Raji (cell line): ENCODE results near the gene ZNF429.

Experiments
- POLR2A ChIP-seq: IDR thresholded peaks from 2 replicates; pipeline ENCODE4 v1.6.1; 2011; ENCODE audit warnings: low read depth, low read length, control low read depth; ENCODE audit not compliant: insufficient read depth

Gene ZNF429

DNA sequence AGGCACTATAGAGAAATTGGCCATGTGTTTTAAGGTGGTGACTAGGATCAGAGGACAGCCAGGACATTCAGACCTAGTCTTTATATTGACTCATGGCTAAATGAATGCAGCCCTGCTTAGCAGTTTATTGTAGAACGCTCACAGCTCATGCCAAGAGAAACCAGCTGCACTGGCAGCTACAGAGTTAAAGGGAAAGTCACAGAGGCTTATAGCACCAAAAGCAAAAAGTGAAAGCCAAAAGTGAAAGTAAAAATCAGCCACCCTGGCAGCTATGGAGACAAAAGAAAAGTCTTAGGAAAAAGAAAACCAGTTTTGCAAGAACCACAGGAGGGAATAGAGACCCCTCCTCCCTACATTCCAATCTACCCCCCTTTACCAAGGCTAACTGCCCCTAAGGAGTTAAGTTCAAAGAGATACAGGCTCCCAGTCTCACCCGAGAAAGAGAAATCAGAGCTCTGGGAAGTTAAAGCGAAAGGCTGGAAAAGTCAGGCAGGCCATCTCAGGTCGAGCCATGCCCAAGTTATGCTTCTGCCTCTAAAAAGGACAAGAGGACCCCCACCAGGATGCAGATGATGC is 99.0 kb downstream of the ZNF429 start:
- TF ChIP-seq POLR2A = no peak
